Tongue (tissue), 2 donors: ENCODE measurements around the gene IMP4. TPM values are rescaled to one million over a fixed set of nuclear protein-coding genes. Genes with fewer than 3 reads are reported as not detected.
A peak's percentile ranks its signal among the peaks of the same experiment; 100 is the strongest.

Experiments
- DNase-seq: peaks from one replicate; pipeline ENCODE4 v3.0.0-alpha.2; 2015
- total RNA-seq: library from RNA; depleted of rRNA; stranded (reverse); fragments of >200 nt; gene quantifications from one replicate; pipeline ENCODE4 v1.2.3, GENCODE V29; 2014

Gene IMP4
- total RNA-seq, 1 donor from 2014 or later, result 52.1 TPM

- no peak for DNase-seq
Observed at GRCh38 chr2:130377491-130377890, 34.8 kb downstream of the IMP4 start.

- no peak for DNase-seq
Observed at GRCh38 chr2:130378206-130378897, 35.7 kb downstream of the IMP4 start.

GRCh38 chr2:130378898-130379214 is 36.2 kb downstream of the IMP4 start:
- no peak for DNase-seq

GRCh38 chr2:130380096-130380934 is 37.6 kb downstream of the IMP4 start:
- no peak for DNase-seq

GRCh38 chr2:130381145-130381544 is 38.4 kb downstream of the IMP4 start:
- no peak for DNase-seq

- no peak for DNase-seq
Observed at GRCh38 chr2:130381619-130382018, 38.9 kb downstream of the IMP4 start.

GRCh38 chr2:130382313-130382917 is 39.7 kb downstream of the IMP4 start:
- DNase-seq, result no peak

GRCh38 chr2:130385709-130386108 is 43.0 kb downstream of the IMP4 start:
- no peak for DNase-seq

GRCh38 chr2:130387071-130387400 is 44.3 kb downstream of the IMP4 start:
- DNase-seq, result peak; percentile 19

- no peak for DNase-seq
Observed at GRCh38 chr2:130387804-130388203, 45.1 kb downstream of the IMP4 start.

GRCh38 chr2:130388221-130388907 is 45.7 kb downstream of the IMP4 start:
- DNase-seq, result no peak

- no peak for DNase-seq
Observed at GRCh38 chr2:130389358-130389757, 46.7 kb downstream of the IMP4 start.

GRCh38 chr2:130389783-130390182 is 47.1 kb downstream of the IMP4 start:
- DNase-seq, result no peak

GRCh38 chr2:130390460-130391057 is 47.9 kb downstream of the IMP4 start:
- DNase-seq, result peak; percentile 13

GRCh38 chr2:130391058-130391871 is 48.6 kb downstream of the IMP4 start:
- peak; percentile 87 for DNase-seq

GRCh38 chr2:130391872-130392670 is 49.4 kb downstream of the IMP4 start:
- DNase-seq, result no peak

GRCh38 chr2:130393318-130393910 is 50.7 kb downstream of the IMP4 start:
- DNase-seq, result no peak
